Panc1 (cell line): ENCODE data around the gene COMMD4. TPM values are rescaled to one million over a fixed set of nuclear protein-coding genes. Genes with fewer than 3 reads are reported as not detected.

Experiments
- ATAC-seq: fragments of 200-7000 bp; cut with Tn5 transposase; 2 replicates; pipeline ENCODE4 v1.9.1; 2020; ENCODE audit warnings: mild to moderate bottlenecking, moderate library complexity
- BruUV-seq: library from RNA; stranded (reverse); fragments of 400-500 nt; replicated peaks from 2 replicates; lab custom pipeline; 2021; lab: Mats Ljungman, UMichigan
- CTCF ChIA-PET: fragments of 300-600 bp; sonication (Branson Sonifier 250); formaldehyde crosslinking; loops from one replicate; lab custom pipeline; 2022; ENCODE audit warnings: antibody characterized with exemption; lab: Charles Lee
- POLR2A ChIA-PET: fragments of 300-600 bp; sonication (Branson Sonifier 250); formaldehyde crosslinking; loops from one replicate; lab custom pipeline; 2022; ENCODE audit warnings: antibody characterized with exemption; lab: Charles Lee
- DNase-seq: peaks from one replicate; pipeline ENCODE4 v3.0.0-alpha.2; 2010; ENCODE audit warnings: low read depth, low spot score
- H3K27ac ChIP-seq: 2 replicates; pipeline ENCODE4 v1.5.1; 2011; ENCODE audit warnings: mild to moderate bottlenecking, low read length, inconsistent platforms
- H3K27me3 ChIP-seq: fragments of 200-500 bp; sonication (Bioruptor generic); 2 replicates; pipeline ENCODE4 v1.6.0; 2014; ENCODE audit warnings: low read length, inconsistent platforms; ENCODE audit not compliant: control insufficient read depth, insufficient read depth
- H3K36me3 ChIP-seq: fragments of 200-500 bp; sonication (Bioruptor generic); 2 replicates; pipeline ENCODE4 v1.5.1; 2014; ENCODE audit warnings: inconsistent platforms, mild to moderate bottlenecking, low read length, moderate library complexity; ENCODE audit not compliant: control insufficient read depth, insufficient read depth
- H3K4me1 ChIP-seq: 2 replicates; pipeline ENCODE4 v1.5.1; 2011; ENCODE audit warnings: inconsistent platforms, mild to moderate bottlenecking, low read length, moderate library complexity; ENCODE audit not compliant: control insufficient read depth, insufficient read depth
- H3K4me3 ChIP-seq, 2 experiments: 2 replicates each; pipeline ENCODE4 v1.5.1; 2011 to 2012; ENCODE audit warnings: low read depth in 2 of 2, low read length in 2 of 2, mild to moderate bottlenecking in 2 of 2, inconsistent platforms in 1 of 2, moderate library complexity in 1 of 2
- H3K9me3 ChIP-seq: fragments of 200-500 bp; sonication (Bioruptor generic); 2 replicates; pipeline ENCODE4 v1.5.1; 2014; ENCODE audit warnings: low read depth, mild to moderate bottlenecking, inconsistent platforms, low read length, moderate library complexity; ENCODE audit not compliant: control insufficient read depth, insufficient read depth
- CTCF ChIP-seq: fragments of 450-650 bp; IDR thresholded peaks from 2 replicates; pipeline ENCODE4 v1.5.1; 2017; ENCODE audit warnings: mild to moderate bottlenecking
- POLR2AphosphoS5 ChIP-seq: IDR thresholded peaks from 2 replicates; pipeline ENCODE4 v1.6.1; 2012; ENCODE audit warnings: mild to moderate bottlenecking, low read depth, low read length, moderate library complexity
- REST ChIP-seq, 2 experiments: IDR thresholded peaks; 2 replicates each; pipeline ENCODE4 v1.6.1; 2011 to 2012; ENCODE audit warnings: low read depth in 2 of 2, control low read depth in 1 of 2, low read length in 1 of 2, mild to moderate bottlenecking in 1 of 2, moderate library complexity in 1 of 2; ENCODE audit not compliant: insufficient read depth in 1 of 2
- SIN3A ChIP-seq: IDR thresholded peaks from 2 replicates; pipeline ENCODE4 v1.6.1; 2012; ENCODE audit warnings: low read depth, mild to moderate bottlenecking, low read length, moderate library complexity, borderline replicate concordance; ENCODE audit not compliant: insufficient read depth
- TCF7L2 ChIP-seq: IDR thresholded peaks from 2 replicates; pipeline ENCODE4 v1.6.1; 2011; ENCODE audit warnings: mild to moderate bottlenecking, low read depth, low read length, inconsistent platforms
- in situ Hi-C: cut with HindIII; loops from 2 replicates; pipeline ENCODE4 v1.10.0; 2016; ENCODE audit warnings: low sequenced_read_pairs, low pct_unique_long_range_greater_than_20kb
- intact Hi-C: fragments of 100-400 bp; cut with micrococcal nuclease; formaldehyde crosslinking; loops from one replicate; pipeline ENCODE4 v1.10.0; 2022; ENCODE audit not compliant: unreplicated experiment
- total RNA-seq: library from RNA; stranded (reverse); gene quantifications from one replicate; pipeline ENCODE4 v1.2.1, GENCODE V29; 2021; ENCODE audit not compliant: unreplicated experiment

The COMMD4 gene
- total RNA-seq, 1 experiment from 2014 or later: 250 TPM

- H3K4me1 ChIP-seq: peaks cover 4% of the 10 kb centered on the region
- CTCF ChIA-PET: no interaction called here
- in situ Hi-C loops: no loop called here
Measured at GRCh38 chr15:75313116-75313845, 22.6 kb upstream of the COMMD4 start.

More at GRCh38 chr15:75313116-75313845, 22.6 kb upstream of the COMMD4 start:
- no peak for DNase-seq
- intact Hi-C loops: no loop called here
- H3K36me3 ChIP-seq: no peaks in the 10 kb centered on the region
- no TSS peak for BruUV-seq
- peaks cover 3% of the 10 kb centered on the region; the same call in 1 of the 2 replicates for H3K27me3 ChIP-seq
- no peak overlapping the region for H3K27ac ChIP-seq
- no peaks in the 10 kb centered on the region for H3K9me3 ChIP-seq
- H3K4me3 ChIP-seq: no peak overlapping the region
- POLR2A ChIA-PET: no interaction called here
- TF ChIP-seq REST (IDR thresholded peaks at IDR 0.05; ENCODE audit: insufficient read depth in 1 of 2, low read depth in 2 of 2, low read length in 1 of 2): no peak
- TF ChIP-seq SIN3A: no peak
- no peak for TF ChIP-seq TCF7L2
- no peak for TF ChIP-seq POLR2AphosphoS5
- TF ChIP-seq CTCF: no peak
- ATAC-seq: no peak
